ENCODE results near the gene ZBTB40.

Gene ZBTB40

DNA sequence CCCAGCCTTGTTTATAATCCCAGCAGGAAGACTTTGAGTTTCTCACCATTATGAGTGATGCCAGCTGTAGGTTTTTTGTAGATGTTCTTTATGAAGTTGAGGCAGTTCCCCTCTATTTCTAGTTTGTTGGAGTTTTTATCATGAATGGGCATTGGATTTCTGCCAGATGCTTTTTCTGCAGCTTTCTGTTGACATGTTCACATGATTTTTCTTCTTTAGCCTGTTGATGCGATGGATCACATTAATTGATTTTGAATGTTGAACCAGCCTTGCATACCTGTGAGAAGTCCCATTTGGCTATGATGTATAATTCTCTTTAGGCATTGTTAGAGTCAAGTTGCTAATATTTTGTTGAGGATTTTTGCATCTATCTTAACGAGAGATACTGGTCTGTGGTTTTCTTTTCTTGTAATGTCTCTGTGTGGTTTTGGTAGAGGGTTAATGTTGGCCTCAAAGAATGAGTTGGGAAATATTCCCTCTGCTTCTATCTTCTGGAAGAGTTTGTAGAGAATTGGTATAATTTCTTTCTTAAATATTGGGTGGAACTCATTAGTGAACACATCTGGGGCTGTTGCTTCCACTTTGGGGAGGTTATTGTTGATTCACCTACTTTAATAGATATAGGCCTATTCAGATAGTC is 33.2 kb downstream of the ZBTB40 start:
- H3K9me2 ChIP-seq (ENCODE audit: low read depth, low read length) = no peaks in the 10 kb centered on the region
- H3K4me1 ChIP-seq (ENCODE audit: insufficient read depth, low read length, severe bottlenecking) = no peaks in the 10 kb centered on the region
- no peak overlapping the region for H3K4me3 ChIP-seq (ENCODE audit: low read depth, low read length, poor library complexity, severe bottlenecking)
- no peaks in the 10 kb centered on the region for H3K36me3 ChIP-seq (ENCODE audit: insufficient read depth, low read length)
- H3K79me2 ChIP-seq (ENCODE audit: insufficient read depth, low read length) = peaks cover 17% of the 10 kb centered on the region
- H4K20me1 ChIP-seq (ENCODE audit: insufficient read depth, low read length) = no peaks in the 10 kb centered on the region
- H3K27ac ChIP-seq (ENCODE audit: low read depth, low read length, poor library complexity, severe bottlenecking) = no peak overlapping the region
- no peak overlapping the region for H2AFZ ChIP-seq (ENCODE audit: low read length)
- H3K4me2 ChIP-seq (ENCODE audit: low read length) = no peak overlapping the region
- no peaks in the 10 kb centered on the region; the same call in 1 of the 2 replicates for H3K9me3 ChIP-seq (ENCODE audit: low read length)
- H3K9ac ChIP-seq (ENCODE audit: low read length) = no peak overlapping the region
- no peaks in the 10 kb centered on the region for H3K27me3 ChIP-seq (ENCODE audit: insufficient read depth, low read length)
- TF ChIP-seq EZH2 (IDR thresholded peaks at IDR 0.05; ENCODE audit: borderline replicate concordance, low read length) = no peak
- TF ChIP-seq, protein P1, sequence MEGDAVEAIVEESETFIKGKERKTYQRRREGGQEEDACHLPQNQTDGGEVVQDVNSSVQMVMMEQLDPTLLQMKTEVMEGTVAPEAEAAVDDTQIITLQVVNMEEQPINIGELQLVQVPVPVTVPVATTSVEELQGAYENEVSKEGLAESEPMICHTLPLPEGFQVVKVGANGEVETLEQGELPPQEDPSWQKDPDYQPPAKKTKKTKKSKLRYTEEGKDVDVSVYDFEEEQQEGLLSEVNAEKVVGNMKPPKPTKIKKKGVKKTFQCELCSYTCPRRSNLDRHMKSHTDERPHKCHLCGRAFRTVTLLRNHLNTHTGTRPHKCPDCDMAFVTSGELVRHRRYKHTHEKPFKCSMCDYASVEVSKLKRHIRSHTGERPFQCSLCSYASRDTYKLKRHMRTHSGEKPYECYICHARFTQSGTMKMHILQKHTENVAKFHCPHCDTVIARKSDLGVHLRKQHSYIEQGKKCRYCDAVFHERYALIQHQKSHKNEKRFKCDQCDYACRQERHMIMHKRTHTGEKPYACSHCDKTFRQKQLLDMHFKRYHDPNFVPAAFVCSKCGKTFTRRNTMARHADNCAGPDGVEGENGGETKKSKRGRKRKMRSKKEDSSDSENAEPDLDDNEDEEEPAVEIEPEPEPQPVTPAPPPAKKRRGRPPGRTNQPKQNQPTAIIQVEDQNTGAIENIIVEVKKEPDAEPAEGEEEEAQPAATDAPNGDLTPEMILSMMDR (IDR thresholded peaks at IDR 0.05; ENCODE audit: low read length) = no peak
- no peaks in the 10 kb centered on the region for H3F3A ChIP-seq (ENCODE audit: insufficient read depth, low read length)

DNA sequence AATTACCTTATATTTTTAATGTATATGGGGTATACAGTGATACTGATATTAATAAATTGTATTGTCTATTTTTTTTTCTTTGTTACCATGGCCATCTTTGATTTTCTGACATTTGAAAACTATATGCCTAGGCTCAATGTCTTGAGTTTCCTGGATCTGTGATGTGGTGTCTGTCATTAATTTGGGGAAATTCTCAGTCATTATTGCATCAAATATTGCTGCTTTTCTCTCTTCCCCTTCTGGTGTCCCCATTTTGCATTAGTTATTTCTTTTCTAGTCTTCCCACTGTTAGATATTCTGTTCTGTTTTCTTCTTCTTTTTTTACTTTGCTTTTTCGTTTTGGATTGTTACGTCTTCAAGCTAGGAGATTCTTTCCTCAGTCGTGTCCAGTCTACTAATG is 33.8 kb downstream of the ZBTB40 start:
- no peak overlapping the region for H3K9ac ChIP-seq (ENCODE audit: low read length)
- H3F3A ChIP-seq (ENCODE audit: insufficient read depth, low read length) = no peaks in the 10 kb centered on the region
- no peak overlapping the region for H2AFZ ChIP-seq (ENCODE audit: low read length)
- no peaks in the 10 kb centered on the region; the same call in 1 of the 2 replicates for H3K9me3 ChIP-seq (ENCODE audit: low read length)
- H3K4me2 ChIP-seq (ENCODE audit: low read length) = no peak overlapping the region
- H3K4me1 ChIP-seq (ENCODE audit: insufficient read depth, low read length, severe bottlenecking) = no peaks in the 10 kb centered on the region
- no peaks in the 10 kb centered on the region for H4K20me1 ChIP-seq (ENCODE audit: insufficient read depth, low read length)
- peaks cover 17% of the 10 kb centered on the region for H3K79me2 ChIP-seq (ENCODE audit: insufficient read depth, low read length)
- H3K36me3 ChIP-seq (ENCODE audit: insufficient read depth, low read length) = 0 out of 2 replicates have a peak, but pooled peaks cover 4% of the 10 kb centered on the region
- H3K4me3 ChIP-seq (ENCODE audit: low read depth, low read length, poor library complexity, severe bottlenecking) = no peak overlapping the region
- TF ChIP-seq, protein P1 (IDR thresholded peaks at IDR 0.05; ENCODE audit: low read length) = no peak
- no peak for TF ChIP-seq EZH2 (IDR thresholded peaks at IDR 0.05; ENCODE audit: borderline replicate concordance, low read length)
- no peaks in the 10 kb centered on the region for H3K9me2 ChIP-seq (ENCODE audit: low read depth, low read length)
- no peak overlapping the region for H3K27ac ChIP-seq (ENCODE audit: low read depth, low read length, poor library complexity, severe bottlenecking)
- no peaks in the 10 kb centered on the region for H3K27me3 ChIP-seq (ENCODE audit: insufficient read depth, low read length)

DNA sequence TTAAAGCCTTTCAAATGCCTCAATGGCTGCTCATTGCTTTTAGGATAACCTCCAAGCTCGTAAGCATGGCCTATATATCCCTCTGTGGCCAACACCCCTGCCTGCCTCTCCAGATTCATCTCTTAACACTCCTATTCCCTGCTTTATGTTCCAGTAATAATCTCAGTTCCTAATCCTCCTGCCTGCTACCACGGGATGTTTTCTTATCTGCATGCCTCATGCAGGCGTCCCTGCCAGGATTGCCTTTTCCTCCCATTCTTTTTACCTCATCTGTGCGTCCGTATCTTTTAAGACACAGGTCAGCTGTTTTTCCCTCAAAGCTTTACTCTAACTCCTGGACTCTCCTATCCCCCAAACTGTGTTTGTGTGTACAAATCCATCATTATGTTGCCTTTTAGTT is 36.1 kb downstream of the ZBTB40 start:
- Histone ChIP-seq H3K4me3 (ENCODE audit: low read depth, low read length, poor library complexity, severe bottlenecking) (no peak overlapping the region), H3K79me2 (ENCODE audit: insufficient read depth, low read length) (peaks cover 17% of the 10 kb centered on the region), H3K9ac (ENCODE audit: low read length) (no peak overlapping the region), H2AFZ (ENCODE audit: low read length) (no peak overlapping the region), H3K27me3 (ENCODE audit: insufficient read depth, low read length) (no peaks in the 10 kb centered on the region), H3K27ac (ENCODE audit: low read depth, low read length, poor library complexity, severe bottlenecking) (no peak overlapping the region), H3K4me1 (ENCODE audit: insufficient read depth, low read length, severe bottlenecking) (no peaks in the 10 kb centered on the region), H3K9me3 (ENCODE audit: low read length) (no peaks in the 10 kb centered on the region; the same call in 1 of the 2 replicates), H3F3A (ENCODE audit: insufficient read depth, low read length) (no peaks in the 10 kb centered on the region), H3K4me2 (ENCODE audit: low read length) (no peak overlapping the region), H3K9me2 (ENCODE audit: low read depth, low read length) (no peaks in the 10 kb centered on the region), H4K20me1 (ENCODE audit: insufficient read depth, low read length) (no peaks in the 10 kb centered on the region), H3K36me3 (ENCODE audit: insufficient read depth, low read length) (peaks cover 17% of the 10 kb centered on the region)
- no peak for TF ChIP-seq EZH2 (IDR thresholded peaks at IDR 0.05; ENCODE audit: borderline replicate concordance, low read length)
- TF ChIP-seq, protein P1 (IDR thresholded peaks at IDR 0.05; ENCODE audit: low read length) = no peak

Data from OCI-LY1 (cell line).